Osteocyte (in vitro differentiated cells): ENCODE data around the gene PHETA1. TPM values are rescaled to one million over a fixed set of nuclear protein-coding genes. Genes with fewer than 3 reads are reported as not detected.
"Not testable (repeated sequence)": the region's sequence is repeated elsewhere in the genome, so short reads cannot be mapped to it uniquely, and the experiment has no call there.

Source experiments
- DNase-seq: peaks from one replicate; pipeline ENCODE4 v3.0.0; 2021; ENCODE audit warnings: mixed read lengths; ENCODE audit not compliant: unreplicated experiment; ENCODE audit errors: extremely low spot score
- H3K27ac Mint-ChIP-seq: one replicate; pipeline ENCODE4 v1.8.0; 2021; ENCODE audit warnings: mild to moderate bottlenecking, mixed read lengths; ENCODE audit not compliant: unreplicated experiment
- H3K27me3 Mint-ChIP-seq: one replicate; pipeline ENCODE4 v1.8.0; 2021; ENCODE audit warnings: mixed read lengths; ENCODE audit not compliant: unreplicated experiment
- H3K36me3 Mint-ChIP-seq: one replicate; pipeline ENCODE4 v1.8.0; 2021; ENCODE audit warnings: mixed read lengths; ENCODE audit not compliant: unreplicated experiment
- H3K4me1 Mint-ChIP-seq: one replicate; pipeline ENCODE4 v1.8.0; 2021; ENCODE audit warnings: mixed read lengths; ENCODE audit not compliant: unreplicated experiment
- H3K4me3 Mint-ChIP-seq: one replicate; pipeline ENCODE4 v1.8.0; 2021; ENCODE audit warnings: mild to moderate bottlenecking, moderate library complexity, mixed read lengths; ENCODE audit not compliant: unreplicated experiment
- H3K9me3 Mint-ChIP-seq: one replicate; pipeline ENCODE4 v1.8.0; 2021; ENCODE audit warnings: mixed read lengths; ENCODE audit not compliant: unreplicated experiment
- total RNA-seq: library from RNA; stranded (reverse); gene quantifications from 2 replicates; pipeline ENCODE4 v1.2.1, GENCODE V29; 2021
- TF ChIP-seq, protein P1 (sequence below): fragments of 200-600 bp; sonication (generic); IDR thresholded peaks from 2 replicates; pipeline ENCODE4 v1.5.0; 2021; ENCODE audit warnings: antibody characterized with exemption, mild to moderate bottlenecking, moderate library complexity

PHETA1 gene
- total RNA-seq, 1 donor from 2014 or later = 13.6 TPM

DNA sequence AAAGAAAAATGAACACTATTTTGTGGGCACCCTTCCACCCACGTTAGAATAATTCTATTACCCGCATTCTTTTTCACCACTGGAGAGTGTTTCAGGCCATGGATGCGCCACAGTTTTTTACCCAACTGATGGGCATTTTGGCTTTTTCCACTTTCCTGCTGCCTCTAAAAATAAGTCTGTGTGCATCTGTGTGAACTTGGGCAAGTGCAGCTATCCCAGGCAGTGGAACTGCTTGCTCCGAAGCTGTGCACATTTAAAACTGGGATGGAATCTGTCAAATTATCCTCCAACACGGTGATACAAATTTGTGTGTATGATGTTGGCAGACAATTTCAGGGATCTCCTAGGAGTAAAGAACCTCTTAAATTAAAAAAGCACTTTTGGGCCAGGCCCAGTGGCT is 31.5 kb downstream of the PHETA1 start:
- no peaks in the 10 kb centered on the region for H3K4me1 Mint-ChIP-seq
- H3K36me3 Mint-ChIP-seq = no peaks in the 10 kb centered on the region
- no peak for DNase-seq
- TF ChIP-seq, protein P1, sequence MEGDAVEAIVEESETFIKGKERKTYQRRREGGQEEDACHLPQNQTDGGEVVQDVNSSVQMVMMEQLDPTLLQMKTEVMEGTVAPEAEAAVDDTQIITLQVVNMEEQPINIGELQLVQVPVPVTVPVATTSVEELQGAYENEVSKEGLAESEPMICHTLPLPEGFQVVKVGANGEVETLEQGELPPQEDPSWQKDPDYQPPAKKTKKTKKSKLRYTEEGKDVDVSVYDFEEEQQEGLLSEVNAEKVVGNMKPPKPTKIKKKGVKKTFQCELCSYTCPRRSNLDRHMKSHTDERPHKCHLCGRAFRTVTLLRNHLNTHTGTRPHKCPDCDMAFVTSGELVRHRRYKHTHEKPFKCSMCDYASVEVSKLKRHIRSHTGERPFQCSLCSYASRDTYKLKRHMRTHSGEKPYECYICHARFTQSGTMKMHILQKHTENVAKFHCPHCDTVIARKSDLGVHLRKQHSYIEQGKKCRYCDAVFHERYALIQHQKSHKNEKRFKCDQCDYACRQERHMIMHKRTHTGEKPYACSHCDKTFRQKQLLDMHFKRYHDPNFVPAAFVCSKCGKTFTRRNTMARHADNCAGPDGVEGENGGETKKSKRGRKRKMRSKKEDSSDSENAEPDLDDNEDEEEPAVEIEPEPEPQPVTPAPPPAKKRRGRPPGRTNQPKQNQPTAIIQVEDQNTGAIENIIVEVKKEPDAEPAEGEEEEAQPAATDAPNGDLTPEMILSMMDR = no peak
- H3K27ac Mint-ChIP-seq = no peak overlapping the region
- H3K27me3 Mint-ChIP-seq = peaks cover 24% of the 10 kb centered on the region
- no peak overlapping the region for H3K4me3 Mint-ChIP-seq
- no peaks in the 10 kb centered on the region for H3K9me3 Mint-ChIP-seq

GRCh38 chr12:111336411-111336810 is 32.5 kb downstream of the PHETA1 start:
- H3K36me3 Mint-ChIP-seq, H3K9me3 Mint-ChIP-seq, H3K4me1 Mint-ChIP-seq, H3K27ac Mint-ChIP-seq, H3K4me3 Mint-ChIP-seq, DNase-seq: not testable (repeated sequence)
- peaks cover 25% of the 10 kb centered on the region for H3K27me3 Mint-ChIP-seq

- Mint-ChIP-seq H3K4me3 (no peak overlapping the region), H3K4me1 (no peaks in the 10 kb centered on the region), H3K27me3 (peaks cover 25% of the 10 kb centered on the region), H3K9me3 (no peaks in the 10 kb centered on the region), H3K36me3 (no peaks in the 10 kb centered on the region), H3K27ac (no peak overlapping the region)
- TF ChIP-seq, protein P1 = no peak
- DNase-seq = no peak
Measured at GRCh38 chr12:111335811-111336210, 33.1 kb downstream of the PHETA1 start.

DNA sequence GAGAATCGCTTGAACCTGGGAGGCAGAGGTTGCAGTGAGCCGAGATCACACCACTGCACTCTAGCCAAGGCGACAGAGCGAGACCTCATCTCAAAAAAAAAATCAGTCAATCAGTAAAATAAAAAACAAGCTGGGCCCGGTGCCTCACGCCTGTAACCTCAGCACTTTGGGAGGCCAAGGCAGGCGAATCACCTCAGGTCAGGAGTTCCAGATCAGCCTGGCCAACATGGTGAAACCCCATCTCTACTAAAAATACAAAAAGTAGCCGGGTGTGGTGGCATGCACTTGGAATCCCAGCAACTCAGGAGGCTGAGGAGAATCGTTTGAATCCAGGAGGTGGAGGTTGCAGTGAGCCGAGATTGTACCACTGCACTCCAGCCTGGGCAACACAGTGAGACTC is 33.6 kb downstream of the PHETA1 start:
- H3K9me3 Mint-ChIP-seq, H3K27ac Mint-ChIP-seq, H3K4me3 Mint-ChIP-seq, H3K36me3 Mint-ChIP-seq, H3K4me1 Mint-ChIP-seq, DNase-seq: not testable (repeated sequence)
- peaks cover 20% of the 10 kb centered on the region for H3K27me3 Mint-ChIP-seq

DNA sequence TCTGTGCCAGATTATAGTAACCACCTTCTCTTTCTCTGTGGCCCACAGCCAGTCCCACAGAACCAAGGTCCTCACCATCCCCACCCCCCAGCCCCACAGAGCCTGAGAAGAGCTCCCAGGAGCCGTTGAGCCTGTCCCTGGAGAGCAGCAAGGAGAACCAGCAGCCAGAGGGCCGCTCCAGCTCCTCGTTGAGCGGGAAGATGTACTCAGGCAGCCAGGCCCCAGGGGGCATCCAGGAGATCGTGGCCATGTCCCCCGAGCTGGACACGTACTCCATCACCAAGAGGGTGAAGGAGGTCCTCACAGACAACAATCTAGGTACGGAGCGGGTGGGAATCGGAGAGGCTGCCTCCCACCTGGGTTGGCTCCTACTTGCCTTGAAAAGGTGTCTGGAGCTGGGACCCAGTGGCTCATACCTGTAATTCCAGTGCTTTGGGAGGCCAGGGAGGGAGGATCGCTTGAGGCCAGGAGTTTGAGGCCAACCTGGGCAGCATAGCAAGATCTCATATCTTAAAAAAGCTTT is 34.4 kb downstream of the PHETA1 start:
- Mint-ChIP-seq H3K36me3 (no peaks in the 10 kb centered on the region), H3K27ac (no peak overlapping the region), H3K4me1 (no peaks in the 10 kb centered on the region), H3K9me3 (no peaks in the 10 kb centered on the region), H3K27me3 (peaks cover 17% of the 10 kb centered on the region), H3K4me3 (no peak overlapping the region)
- DNase-seq = no peak
- TF ChIP-seq, protein P1 = no peak

DNA sequence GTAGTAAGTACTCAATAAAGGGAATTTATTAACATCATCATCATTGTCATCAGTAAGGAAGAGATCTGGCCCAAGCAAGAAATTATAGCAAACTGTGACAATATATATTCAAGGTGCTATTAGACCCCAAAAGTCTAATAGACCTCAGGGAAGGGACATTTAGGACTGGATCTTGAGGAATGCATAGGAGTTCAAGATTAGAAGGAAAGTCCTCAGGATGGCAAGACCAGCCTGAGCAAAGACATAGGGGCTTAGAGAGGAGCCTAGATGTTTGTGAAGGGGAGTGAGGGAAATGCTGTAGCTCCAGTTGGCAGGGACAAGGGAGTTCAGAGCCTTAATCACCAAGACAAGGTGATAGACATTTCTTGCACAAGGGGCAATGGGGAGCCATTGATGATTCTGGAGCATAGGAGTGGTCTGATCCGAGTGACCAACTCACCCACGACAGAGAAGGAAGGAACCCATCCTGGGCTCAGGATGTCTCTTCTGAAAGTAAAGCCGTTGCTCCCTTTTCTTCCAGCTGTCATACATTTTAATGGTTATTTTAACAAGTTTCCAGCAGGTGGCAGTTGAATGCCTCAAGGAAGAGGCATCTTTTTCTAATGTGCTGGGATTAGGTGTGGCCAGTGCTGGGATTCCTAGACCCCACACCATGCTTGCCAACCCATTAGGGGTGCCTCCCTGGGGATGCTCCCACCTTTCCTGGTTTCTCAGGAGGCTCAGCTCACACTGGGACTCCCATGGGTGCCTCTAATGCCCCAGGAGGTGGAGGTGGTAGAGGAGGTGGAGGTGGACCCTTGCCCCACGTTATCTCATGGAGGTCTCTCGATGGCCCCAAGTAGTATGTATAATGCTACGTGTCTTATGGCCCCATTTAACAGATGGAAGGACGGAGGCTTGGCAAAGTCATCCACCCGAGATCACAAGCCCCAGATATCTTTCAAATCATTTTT is 37.8 kb downstream of the PHETA1 start:
- DNase-seq = no peak

More for the DNA sequence above, 37.8 kb downstream of the PHETA1 start:
- Mint-ChIP-seq H3K4me1 (no peaks in the 10 kb centered on the region), H3K9me3 (no peaks in the 10 kb centered on the region), H3K27ac (no peak overlapping the region), H3K36me3 (no peaks in the 10 kb centered on the region), H3K27me3 (peaks cover 13% of the 10 kb centered on the region), H3K4me3 (no peak overlapping the region)
- TF ChIP-seq, protein P1 = peak; percentile 62
